Skeletal muscle tissue (tissue), 4 donors: ENCODE measurements around the gene PROM1. TPM values are rescaled to one million over a fixed set of nuclear protein-coding genes. Genes with fewer than 3 reads are reported as not detected.

Experiments
- H3K27ac ChIP-seq: one replicate; pipeline ENCODE4 v1.7.0; 2013; ENCODE audit warnings: mild to moderate bottlenecking, low read depth, low read length, inconsistent platforms
- H3K27me3 ChIP-seq, 3 donors: one replicate each; pipeline ENCODE4 v1.7.0; 2013; ENCODE audit warnings: low read length in 3 of 3; ENCODE audit not compliant: control insufficient read depth in 3 of 3, insufficient read depth in 3 of 3
- H3K36me3 ChIP-seq, 3 donors: one replicate each; pipeline ENCODE4 v1.7.0; 2013; ENCODE audit warnings: low read length in 3 of 3; ENCODE audit not compliant: control insufficient read depth in 3 of 3, insufficient read depth in 3 of 3
- H3K4me1 ChIP-seq, 3 donors: one replicate each; pipeline ENCODE4 v1.7.0; 2013; ENCODE audit warnings: low read length in 3 of 3, mild to moderate bottlenecking in 3 of 3; ENCODE audit not compliant: control insufficient read depth in 3 of 3, insufficient read depth in 3 of 3
- H3K4me3 ChIP-seq, 3 donors: one replicate each; pipeline ENCODE4 v1.7.0; 2013; ENCODE audit warnings: low read length in 3 of 3
- H3K9ac ChIP-seq, 3 donors: one replicate each; pipeline ENCODE4 v1.7.0; 2013; ENCODE audit warnings: low read length in 3 of 3, mild to moderate bottlenecking in 3 of 3, moderate library complexity in 2 of 3, low read depth in 1 of 3
- H3K9me3 ChIP-seq, 3 donors: one replicate each; pipeline ENCODE4 v1.7.0; 2013; ENCODE audit warnings: low read length in 3 of 3; ENCODE audit not compliant: control insufficient read depth in 3 of 3
- total RNA-seq: library from RNA; depleted of rRNA; stranded (reverse); fragments of >200 nt; gene quantifications from one replicate; pipeline ENCODE4 v1.2.3, GENCODE V29; 2014
- donor health status: Osteomylitis.

PROM1 gene
- total RNA-seq, 1 donor from 2014 or later, result 40.2 TPM

GRCh38 chr4:16034010-16034748, 49.6 kb downstream of the PROM1 start:
- no peaks in the 10 kb centered on the region for H3K27me3 ChIP-seq
- no peak overlapping the region for H3K4me3 ChIP-seq
- H3K27ac ChIP-seq, result no peak overlapping the region
- no peaks in the 10 kb centered on the region for H3K4me1 ChIP-seq
- H3K36me3 ChIP-seq, result no peaks in the 10 kb centered on the region
- H3K9ac ChIP-seq, result no peak overlapping the region
- no peaks in the 10 kb centered on the region for H3K9me3 ChIP-seq

DNA sequence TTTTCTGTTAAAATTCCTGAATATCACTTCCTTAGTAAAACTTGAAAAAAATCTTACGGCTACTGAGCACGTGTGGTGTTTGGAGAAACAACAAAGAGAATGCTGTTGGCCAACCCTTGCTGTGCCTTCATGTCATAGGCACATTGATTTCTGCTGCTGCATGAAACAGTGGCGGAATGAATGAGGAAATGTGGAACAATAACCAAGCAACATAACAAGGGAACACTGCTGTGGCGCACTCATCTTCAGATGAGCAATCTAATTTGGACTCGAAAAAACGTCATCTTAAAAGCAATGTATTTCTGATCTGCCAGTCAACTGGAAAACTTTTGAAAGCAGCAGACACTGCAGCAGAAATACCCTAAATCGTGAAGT, 51.4 kb downstream of the PROM1 start:
- Histone ChIP-seq H3K9ac (no peak overlapping the region), H3K9me3 (no peaks in the 10 kb centered on the region), H3K36me3 (no peaks in the 10 kb centered on the region), H3K4me1 (no peaks in the 10 kb centered on the region), H3K4me3 (no peak overlapping the region), H3K27ac (no peak overlapping the region), H3K27me3 (no peaks in the 10 kb centered on the region)

- no peaks in the 10 kb centered on the region for H3K36me3 ChIP-seq
- H3K4me1 ChIP-seq, result no peaks in the 10 kb centered on the region
- H3K9ac ChIP-seq, result no peak overlapping the region
- no peaks in the 10 kb centered on the region for H3K9me3 ChIP-seq
- H3K27me3 ChIP-seq, result no peaks in the 10 kb centered on the region
- H3K27ac ChIP-seq, result no peak overlapping the region
- no peak overlapping the region for H3K4me3 ChIP-seq
Measured at GRCh38 chr4:16031546-16032395, 52.1 kb downstream of the PROM1 start.

GRCh38 chr4:16029886-16030285, 53.9 kb downstream of the PROM1 start:
- H3K4me1 ChIP-seq, result no peaks in the 10 kb centered on the region
- H3K27ac ChIP-seq, result no peak overlapping the region
- H3K4me3 ChIP-seq, result no peak overlapping the region
- H3K36me3 ChIP-seq, result no peaks in the 10 kb centered on the region
- no peaks in the 10 kb centered on the region for H3K9me3 ChIP-seq
- H3K27me3 ChIP-seq, result no peaks in the 10 kb centered on the region
- no peak overlapping the region for H3K9ac ChIP-seq

- H3K9ac ChIP-seq, result no peak overlapping the region
- no peak overlapping the region for H3K27ac ChIP-seq
- no peaks in the 10 kb centered on the region for H3K4me1 ChIP-seq
- H3K9me3 ChIP-seq, result no peaks in the 10 kb centered on the region
- H3K4me3 ChIP-seq, result no peak overlapping the region
- no peaks in the 10 kb centered on the region for H3K36me3 ChIP-seq
- H3K27me3 ChIP-seq, result no peaks in the 10 kb centered on the region
Measured at GRCh38 chr4:16029262-16029661, 54.6 kb downstream of the PROM1 start.

GRCh38 chr4:16027626-16028025, 56.2 kb downstream of the PROM1 start:
- H3K4me1 ChIP-seq, result peaks cover 0 to 3% (median 0%) of the 10 kb centered on the region in 3 donors
- H3K27me3 ChIP-seq, result no peaks in the 10 kb centered on the region
- no peak overlapping the region for H3K9ac ChIP-seq
- no peaks in the 10 kb centered on the region for H3K9me3 ChIP-seq
- no peak overlapping the region for H3K4me3 ChIP-seq
- no peaks in the 10 kb centered on the region for H3K36me3 ChIP-seq
- no peak overlapping the region for H3K27ac ChIP-seq

DNA sequence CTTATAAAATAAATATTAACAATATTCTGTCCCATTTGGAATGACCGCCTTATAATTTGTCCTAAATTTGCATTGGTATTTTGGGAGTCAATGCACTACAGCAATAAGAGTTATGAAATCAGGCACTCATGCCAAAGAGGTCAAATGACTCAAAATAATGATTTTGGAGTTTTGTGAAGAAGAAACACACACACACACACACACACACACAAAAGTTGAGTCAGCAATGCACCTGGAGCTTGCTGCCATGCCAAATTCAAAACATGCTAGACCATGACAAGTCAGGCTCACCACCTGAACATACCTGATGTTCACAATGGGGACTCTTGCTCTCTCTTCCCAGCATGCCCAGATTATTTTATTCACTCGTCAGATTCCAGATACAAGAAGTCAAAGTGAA, 56.7 kb downstream of the PROM1 start:
- H3K9me3 ChIP-seq, result no peaks in the 10 kb centered on the region
- H3K36me3 ChIP-seq, result no peaks in the 10 kb centered on the region
- no peaks in the 10 kb centered on the region for H3K27me3 ChIP-seq
- no peak overlapping the region for H3K9ac ChIP-seq
- H3K4me3 ChIP-seq, result no peak overlapping the region
- peaks cover 0 to 3% (median 0%) of the 10 kb centered on the region in 3 donors for H3K4me1 ChIP-seq
- no peak overlapping the region for H3K27ac ChIP-seq

DNA sequence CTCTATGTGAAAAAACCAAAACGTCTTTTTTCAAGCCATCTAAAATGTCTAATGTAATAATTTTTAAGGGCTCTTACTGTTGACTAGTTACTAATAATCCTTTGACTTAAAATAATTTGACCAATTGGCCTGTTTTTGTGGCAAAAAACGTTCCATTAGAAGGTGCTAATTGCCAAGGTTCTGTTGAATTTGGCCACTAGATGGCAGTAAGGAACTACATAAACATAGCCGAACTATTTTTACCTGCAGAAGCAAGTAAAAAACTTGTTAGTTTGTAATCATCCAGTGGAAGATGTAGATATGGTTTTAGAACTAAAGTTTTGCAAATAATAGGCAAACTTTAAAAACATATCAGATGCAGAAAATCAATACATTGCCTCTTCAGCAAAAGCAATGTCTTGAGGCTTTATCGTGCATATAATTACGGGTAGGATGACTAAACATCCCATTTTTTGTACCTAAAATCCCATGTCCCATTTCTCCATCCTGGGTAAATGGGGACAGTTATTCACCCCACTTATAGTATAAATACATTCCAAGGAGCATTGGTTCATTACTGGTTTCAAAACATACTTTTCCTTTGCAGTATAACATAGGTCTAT, 57.6 kb downstream of the PROM1 start:
- H3K4me1 ChIP-seq, result peaks cover 0 to 3% (median 0%) of the 10 kb centered on the region in 3 donors
- H3K9ac ChIP-seq, result no peak overlapping the region
- no peaks in the 10 kb centered on the region for H3K9me3 ChIP-seq
- H3K27ac ChIP-seq, result no peak overlapping the region
- H3K27me3 ChIP-seq, result no peaks in the 10 kb centered on the region
- H3K36me3 ChIP-seq, result no peaks in the 10 kb centered on the region
- H3K4me3 ChIP-seq, result no peak overlapping the region

- Histone ChIP-seq H3K27ac (no peak overlapping the region), H3K4me3 (no peak overlapping the region), H3K9me3 (no peaks in the 10 kb centered on the region), H3K9ac (no peak overlapping the region), H3K36me3 (no peaks in the 10 kb centered on the region), H3K4me1 (peaks cover 0 to 3% (median 0%) of the 10 kb centered on the region in 3 donors), H3K27me3 (no peaks in the 10 kb centered on the region)
Measured at GRCh38 chr4:16025268-16025667, 58.6 kb downstream of the PROM1 start.
